ENCODE measurements around the gene FYN.

Gene FYN

GRCh38 chr6:111711984-111712752 lies 161.1 kb downstream of the FYN start:
- TF ChIP-seq REST (IDR thresholded peaks at IDR 0.05; ENCODE audit: low read depth) (no peak), EP300 (IDR thresholded peaks at IDR 0.05; ENCODE audit: borderline replicate concordance) (peak; percentile 80), CREB1 (IDR thresholded peaks at IDR 0.05; ENCODE audit: low read depth) (peak; percentile 71), TEAD4 (IDR thresholded peaks at IDR 0.05) (peak; percentile 70), MAX (IDR thresholded peaks at IDR 0.05) (peak; percentile 75), TCF12 (IDR thresholded peaks at IDR 0.05; ENCODE audit: low read depth) (peak; percentile 73), USF1 (IDR thresholded peaks at IDR 0.05) (no peak), ZBTB7A (IDR thresholded peaks at IDR 0.05; ENCODE audit: low read depth) (no peak), TAF1 (IDR thresholded peaks at IDR 0.05; ENCODE audit: low read depth) (no peak), FOXM1 (IDR thresholded peaks at IDR 0.05; ENCODE audit: borderline replicate concordance, low read depth) (peak; percentile 76; the same call in 1 of the 2 replicates), CEBPB (IDR thresholded peaks at IDR 0.05) (no peak), RAD21 (IDR thresholded peaks at IDR 0.05; ENCODE audit: low read depth) (no peak; the same call in 1 of the 2 replicates), EGR1 (IDR thresholded peaks at IDR 0.05) (no peak), NFIC (IDR thresholded peaks at IDR 0.05) (no peak), YY1 (IDR thresholded peaks at IDR 0.05; ENCODE audit: low read depth) (no peak)

- TF ChIP-seq ZBTB7A (IDR thresholded peaks at IDR 0.05; ENCODE audit: low read depth) (no peak), TEAD4 (IDR thresholded peaks at IDR 0.05) (no peak), CREB1 (IDR thresholded peaks at IDR 0.05; ENCODE audit: low read depth) (no peak), CEBPB (IDR thresholded peaks at IDR 0.05) (no peak), NFIC (IDR thresholded peaks at IDR 0.05) (no peak), RAD21 (IDR thresholded peaks at IDR 0.05; ENCODE audit: low read depth) (no peak)
Observed at GRCh38 chr6:111711476-111711875, 161.8 kb downstream of the FYN start.

- TF ChIP-seq MAX (IDR thresholded peaks at IDR 0.05): no peak
- no peak for TF ChIP-seq EGR1 (IDR thresholded peaks at IDR 0.05)
- no peak for TF ChIP-seq NFIC (IDR thresholded peaks at IDR 0.05)
- no peak for TF ChIP-seq RAD21 (IDR thresholded peaks at IDR 0.05; ENCODE audit: low read depth)
- TF ChIP-seq TEAD4 (IDR thresholded peaks at IDR 0.05): no peak
Observed at GRCh38 chr6:111710911-111711310, 162.3 kb downstream of the FYN start.

GRCh38 chr6:111710439-111710838 lies 162.8 kb downstream of the FYN start:
- TF ChIP-seq TAF1 (IDR thresholded peaks at IDR 0.05; ENCODE audit: low read depth) (no peak), FOXM1 (IDR thresholded peaks at IDR 0.05; ENCODE audit: borderline replicate concordance, low read depth) (no peak)

GRCh38 chr6:111709615-111710398 lies 163.4 kb downstream of the FYN start:
- TF ChIP-seq CREB1 (IDR thresholded peaks at IDR 0.05; ENCODE audit: low read depth) (no peak), RAD21 (IDR thresholded peaks at IDR 0.05; ENCODE audit: low read depth) (peak; percentile 83), TCF12 (IDR thresholded peaks at IDR 0.05; ENCODE audit: low read depth) (no peak), YY1 (IDR thresholded peaks at IDR 0.05; ENCODE audit: low read depth) (peak; percentile 65; the same call in 1 of the 2 replicates), EGR1 (IDR thresholded peaks at IDR 0.05) (no peak), TEAD4 (IDR thresholded peaks at IDR 0.05) (no peak), NFIC (IDR thresholded peaks at IDR 0.05) (0 out of 2 replicates have a peak, but pooled peaks have one; percentile 30)

- TF ChIP-seq TAF1 (IDR thresholded peaks at IDR 0.05; ENCODE audit: low read depth): no peak
- no peak for TF ChIP-seq FOXM1 (IDR thresholded peaks at IDR 0.05; ENCODE audit: borderline replicate concordance, low read depth)
- TF ChIP-seq TCF12 (IDR thresholded peaks at IDR 0.05; ENCODE audit: low read depth): no peak
- TF ChIP-seq MAX (IDR thresholded peaks at IDR 0.05): no peak
- no peak for TF ChIP-seq EGR1 (IDR thresholded peaks at IDR 0.05)
- no peak for TF ChIP-seq USF1 (IDR thresholded peaks at IDR 0.05)
- TF ChIP-seq REST (IDR thresholded peaks at IDR 0.05; ENCODE audit: low read depth): no peak
- TF ChIP-seq ZBTB7A (IDR thresholded peaks at IDR 0.05; ENCODE audit: low read depth): no peak
- TF ChIP-seq YY1 (IDR thresholded peaks at IDR 0.05; ENCODE audit: low read depth): no peak
- TF ChIP-seq TEAD4 (IDR thresholded peaks at IDR 0.05): no peak
- no peak for TF ChIP-seq NFIC (IDR thresholded peaks at IDR 0.05)
- no peak for TF ChIP-seq CREB1 (IDR thresholded peaks at IDR 0.05; ENCODE audit: low read depth)
- TF ChIP-seq CEBPB (IDR thresholded peaks at IDR 0.05): no peak
- no peak for TF ChIP-seq EP300 (IDR thresholded peaks at IDR 0.05; ENCODE audit: borderline replicate concordance)
- TF ChIP-seq RAD21 (IDR thresholded peaks at IDR 0.05; ENCODE audit: low read depth): no peak
Observed at GRCh38 chr6:111709201-111709600, 164.1 kb downstream of the FYN start.

Measured in Ishikawa (cell line).